ENCODE measurements around the gene BTD.

BTD gene

GRCh38 chr3:15638193-15638890 is 36.8 kb downstream of the BTD start:
- Histone ChIP-seq H3K79me2 (ENCODE audit: insufficient read depth, low read length) (no peaks in the 10 kb centered on the region), H3K36me3 (ENCODE audit: insufficient read depth, low read length) (no peaks in the 10 kb centered on the region), H3K4me3 (ENCODE audit: low read depth in 1 of 2, low read length in 2 of 2) (no peak overlapping the region), H3K4me1 (ENCODE audit: insufficient read depth, low read length) (peaks cover 48% of the 10 kb centered on the region), H2AFZ (ENCODE audit: low read depth, low read length) (no peak overlapping the region), H3K4me2 (ENCODE audit: insufficient read depth, low read length) (peak overlapping the region; percentile 51), H3K9ac (ENCODE audit: low read depth, low read length) (peak overlapping the region; percentile 13), H3K9me3 (ENCODE audit: insufficient read depth, low read length, severe bottlenecking) (no peaks in the 10 kb centered on the region), H3K27ac (ENCODE audit: low read length) (peak overlapping the region; percentile 80), H4K20me1 (ENCODE audit: insufficient read depth, low read length) (no peaks in the 10 kb centered on the region), H3K27me3 (ENCODE audit: insufficient read depth, low read length, poor library complexity) (no peaks in the 10 kb centered on the region)
- TF ChIP-seq, protein P1, sequence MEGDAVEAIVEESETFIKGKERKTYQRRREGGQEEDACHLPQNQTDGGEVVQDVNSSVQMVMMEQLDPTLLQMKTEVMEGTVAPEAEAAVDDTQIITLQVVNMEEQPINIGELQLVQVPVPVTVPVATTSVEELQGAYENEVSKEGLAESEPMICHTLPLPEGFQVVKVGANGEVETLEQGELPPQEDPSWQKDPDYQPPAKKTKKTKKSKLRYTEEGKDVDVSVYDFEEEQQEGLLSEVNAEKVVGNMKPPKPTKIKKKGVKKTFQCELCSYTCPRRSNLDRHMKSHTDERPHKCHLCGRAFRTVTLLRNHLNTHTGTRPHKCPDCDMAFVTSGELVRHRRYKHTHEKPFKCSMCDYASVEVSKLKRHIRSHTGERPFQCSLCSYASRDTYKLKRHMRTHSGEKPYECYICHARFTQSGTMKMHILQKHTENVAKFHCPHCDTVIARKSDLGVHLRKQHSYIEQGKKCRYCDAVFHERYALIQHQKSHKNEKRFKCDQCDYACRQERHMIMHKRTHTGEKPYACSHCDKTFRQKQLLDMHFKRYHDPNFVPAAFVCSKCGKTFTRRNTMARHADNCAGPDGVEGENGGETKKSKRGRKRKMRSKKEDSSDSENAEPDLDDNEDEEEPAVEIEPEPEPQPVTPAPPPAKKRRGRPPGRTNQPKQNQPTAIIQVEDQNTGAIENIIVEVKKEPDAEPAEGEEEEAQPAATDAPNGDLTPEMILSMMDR (IDR thresholded peaks at IDR 0.05; ENCODE audit: borderline replicate concordance, extremely low read depth, low read length, poor library complexity, severe bottlenecking), result no peak
- TF ChIP-seq EZH2 (IDR thresholded peaks at IDR 0.05; ENCODE audit: borderline replicate concordance, low read depth, low read length, severe bottlenecking), result no peak
- no peak for ATAC-seq (ENCODE audit: insufficient read depth, low read depth)
- no peak for DNase-seq

DNA sequence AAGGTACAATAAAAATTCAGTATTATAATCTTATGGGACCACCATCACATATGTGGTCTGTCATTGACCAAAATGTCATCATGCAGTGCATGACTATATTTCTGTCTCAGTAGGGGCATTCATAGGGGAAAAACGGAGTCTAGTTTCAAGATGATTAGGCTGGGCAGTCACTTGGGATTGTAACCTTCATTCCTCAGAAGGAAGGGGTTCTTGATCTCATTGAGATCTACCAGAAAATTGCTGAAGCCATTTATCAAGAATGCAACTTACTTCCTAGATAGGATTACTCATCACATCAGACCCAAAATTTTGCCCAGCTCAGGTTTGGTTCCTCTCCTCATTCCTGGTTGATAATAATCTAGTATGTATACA is 37.3 kb downstream of the BTD start:
- no peaks in the 10 kb centered on the region for H3K27me3 ChIP-seq (ENCODE audit: insufficient read depth, low read length, poor library complexity)
- H3K79me2 ChIP-seq (ENCODE audit: insufficient read depth, low read length), result no peaks in the 10 kb centered on the region
- no peak overlapping the region for H3K4me3 ChIP-seq (ENCODE audit: low read depth in 1 of 2, low read length in 2 of 2)
- H3K9me3 ChIP-seq (ENCODE audit: insufficient read depth, low read length, severe bottlenecking), result no peaks in the 10 kb centered on the region
- ATAC-seq (ENCODE audit: insufficient read depth, low read depth), result no peak
- H3K4me1 ChIP-seq (ENCODE audit: insufficient read depth, low read length), result peaks cover 48% of the 10 kb centered on the region
- H4K20me1 ChIP-seq (ENCODE audit: insufficient read depth, low read length), result no peaks in the 10 kb centered on the region
- no peaks in the 10 kb centered on the region for H3K36me3 ChIP-seq (ENCODE audit: insufficient read depth, low read length)
- DNase-seq, result no peak
- peak overlapping the region; percentile 80 for H3K27ac ChIP-seq (ENCODE audit: low read length)
- H3K9ac ChIP-seq (ENCODE audit: low read depth, low read length), result no peak overlapping the region
- no peak overlapping the region for H3K4me2 ChIP-seq (ENCODE audit: insufficient read depth, low read length)
- H2AFZ ChIP-seq (ENCODE audit: low read depth, low read length), result no peak overlapping the region
- TF ChIP-seq EZH2 (IDR thresholded peaks at IDR 0.05; ENCODE audit: borderline replicate concordance, low read depth, low read length, severe bottlenecking), result no peak
- TF ChIP-seq, protein P1 (IDR thresholded peaks at IDR 0.05; ENCODE audit: borderline replicate concordance, extremely low read depth, low read length, poor library complexity, severe bottlenecking), result no peak

DNA sequence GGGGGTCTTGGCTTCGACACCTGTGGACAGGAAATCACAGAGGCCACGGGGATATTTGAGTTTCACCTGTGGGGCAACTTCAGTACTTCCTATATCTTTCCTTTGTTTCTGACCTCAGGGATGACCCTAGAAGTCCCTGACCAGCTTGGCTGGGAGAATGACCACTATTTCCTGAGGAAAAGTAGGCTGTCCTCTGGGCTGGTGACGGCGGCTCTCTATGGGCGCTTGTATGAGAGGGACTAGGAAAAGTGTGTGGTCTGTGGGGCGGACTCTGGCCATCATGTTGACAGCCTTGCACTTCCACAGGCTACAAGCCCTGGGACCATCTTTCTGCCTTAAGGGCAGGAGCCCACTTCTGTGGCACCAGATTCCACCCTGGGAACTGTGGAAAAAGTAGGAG is 43.7 kb downstream of the BTD start:
- Histone ChIP-seq H3K9me3 (ENCODE audit: insufficient read depth, low read length, severe bottlenecking) (no peaks in the 10 kb centered on the region), H3K4me2 (ENCODE audit: insufficient read depth, low read length) (peak overlapping the region; percentile 28; the same call in 1 of the 2 replicates), H3K27me3 (ENCODE audit: insufficient read depth, low read length, poor library complexity) (no peaks in the 10 kb centered on the region), H3K4me3 (ENCODE audit: low read depth in 1 of 2, low read length in 2 of 2) (no peak overlapping the region), H3K9ac (ENCODE audit: low read depth, low read length) (peak overlapping the region; percentile 16; the same call in 1 of the 2 replicates), H3K36me3 (ENCODE audit: insufficient read depth, low read length) (no peaks in the 10 kb centered on the region), H3K4me1 (ENCODE audit: insufficient read depth, low read length) (peaks cover 66% of the 10 kb centered on the region), H2AFZ (ENCODE audit: low read depth, low read length) (no peak overlapping the region), H3K27ac (ENCODE audit: low read length) (peak overlapping the region; percentile 92), H3K79me2 (ENCODE audit: insufficient read depth, low read length) (no peaks in the 10 kb centered on the region), H4K20me1 (ENCODE audit: insufficient read depth, low read length) (no peaks in the 10 kb centered on the region)
- no peak for DNase-seq
- no peak for ATAC-seq (ENCODE audit: insufficient read depth, low read depth)
- TF ChIP-seq EZH2 (IDR thresholded peaks at IDR 0.05; ENCODE audit: borderline replicate concordance, low read depth, low read length, severe bottlenecking), result no peak
- TF ChIP-seq, protein P1 (IDR thresholded peaks at IDR 0.05; ENCODE audit: borderline replicate concordance, extremely low read depth, low read length, poor library complexity, severe bottlenecking), result no peak

Measured in DND-41 (cell line).